Measurements from ENCODE around the gene LYPD3.
A peak's percentile ranks its signal among the peaks of the same experiment; 100 is the strongest.

The LYPD3 gene

DNA sequence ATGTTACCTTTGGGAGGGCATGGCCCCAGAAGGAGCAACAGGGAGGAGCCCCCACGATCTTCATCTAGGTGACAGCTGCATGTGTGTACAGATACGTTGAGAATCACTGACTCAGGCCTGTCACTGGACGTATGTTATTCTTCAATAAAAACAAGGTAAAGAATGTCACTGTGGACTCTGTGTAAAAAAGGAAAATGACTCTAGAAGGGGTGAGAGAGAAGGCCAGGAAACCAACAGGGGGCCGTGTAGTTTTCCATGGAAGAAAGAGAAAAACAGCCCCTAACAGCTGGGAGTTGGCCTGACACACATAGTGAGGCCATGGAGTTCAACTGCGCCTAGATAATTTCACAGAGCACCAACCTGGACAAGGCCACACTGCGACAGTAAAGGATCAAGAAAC lies 1.9 kb upstream of the LYPD3 start:
- Mint-ChIP-seq H3K4me3 (no peak overlapping the region), H3K27ac (ENCODE audit: low read depth) (peak overlapping the region; percentile 20), H3K4me1 (peaks cover 33% of the 10 kb centered on the region), H3K9me3 (no peaks in the 10 kb centered on the region), H3K36me3 (ENCODE audit: insufficient read depth) (peaks cover 6% of the 10 kb centered on the region), H3K27me3 (no peaks in the 10 kb centered on the region)
- no peak for ATAC-seq (replicated peaks; ENCODE audit: extremely low read depth, poor library complexity, severe bottlenecking)
- no peak for DNase-seq (ENCODE audit: low spot score in 2 of 2)

DNA sequence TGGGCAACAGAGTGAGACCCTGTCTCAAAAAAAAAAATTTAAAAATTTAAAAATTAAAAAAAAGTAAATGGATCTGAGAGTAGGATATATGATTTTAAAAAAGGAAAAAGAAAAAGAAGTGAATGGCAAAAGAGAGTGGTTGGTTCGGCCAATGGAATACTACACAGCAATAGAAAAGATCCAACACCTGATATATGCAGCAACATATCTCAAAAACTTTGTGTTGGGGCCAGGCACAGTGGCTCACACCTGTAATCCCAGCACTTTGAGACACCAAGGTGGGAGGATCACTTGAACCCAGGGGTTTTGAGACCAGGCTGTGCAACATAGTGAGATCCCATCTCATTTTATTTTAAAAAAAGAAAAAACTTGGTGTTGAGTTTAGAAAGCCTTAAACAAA lies 1.4 kb upstream of the LYPD3 start:
- Mint-ChIP-seq H3K4me3 (no peak overlapping the region), H3K27ac (ENCODE audit: low read depth) (peak overlapping the region; percentile 20), H3K4me1 (peaks cover 33% of the 10 kb centered on the region)

GRCh38 chr19:43464134-43464775 lies 1.2 kb downstream of the LYPD3 start:
- ATAC-seq (replicated peaks; ENCODE audit: extremely low read depth, poor library complexity, severe bottlenecking) (no peak), DNase-seq (ENCODE audit: low spot score in 2 of 2) (no peak)
- H3K36me3 Mint-ChIP-seq (ENCODE audit: insufficient read depth), result peaks cover 6% of the 10 kb centered on the region
- H3K27ac Mint-ChIP-seq (ENCODE audit: low read depth), result peak overlapping the region; percentile 86
- H3K9me3 Mint-ChIP-seq, result no peaks in the 10 kb centered on the region
- peaks cover 41% of the 10 kb centered on the region for H3K4me1 Mint-ChIP-seq
- H3K4me3 Mint-ChIP-seq, result peak overlapping the region; percentile 89
- H3K27me3 Mint-ChIP-seq, result no peaks in the 10 kb centered on the region

More for the DNA sequence above, 1.4 kb upstream of the LYPD3 start:
- H3K9me3 Mint-ChIP-seq, result no peaks in the 10 kb centered on the region
- H3K36me3 Mint-ChIP-seq (ENCODE audit: insufficient read depth), result peaks cover 8% of the 10 kb centered on the region
- H3K27me3 Mint-ChIP-seq, result no peaks in the 10 kb centered on the region
- ATAC-seq (replicated peaks; ENCODE audit: extremely low read depth, poor library complexity, severe bottlenecking), result no peak
- no peak for DNase-seq (ENCODE audit: low spot score in 2 of 2)

DNA sequence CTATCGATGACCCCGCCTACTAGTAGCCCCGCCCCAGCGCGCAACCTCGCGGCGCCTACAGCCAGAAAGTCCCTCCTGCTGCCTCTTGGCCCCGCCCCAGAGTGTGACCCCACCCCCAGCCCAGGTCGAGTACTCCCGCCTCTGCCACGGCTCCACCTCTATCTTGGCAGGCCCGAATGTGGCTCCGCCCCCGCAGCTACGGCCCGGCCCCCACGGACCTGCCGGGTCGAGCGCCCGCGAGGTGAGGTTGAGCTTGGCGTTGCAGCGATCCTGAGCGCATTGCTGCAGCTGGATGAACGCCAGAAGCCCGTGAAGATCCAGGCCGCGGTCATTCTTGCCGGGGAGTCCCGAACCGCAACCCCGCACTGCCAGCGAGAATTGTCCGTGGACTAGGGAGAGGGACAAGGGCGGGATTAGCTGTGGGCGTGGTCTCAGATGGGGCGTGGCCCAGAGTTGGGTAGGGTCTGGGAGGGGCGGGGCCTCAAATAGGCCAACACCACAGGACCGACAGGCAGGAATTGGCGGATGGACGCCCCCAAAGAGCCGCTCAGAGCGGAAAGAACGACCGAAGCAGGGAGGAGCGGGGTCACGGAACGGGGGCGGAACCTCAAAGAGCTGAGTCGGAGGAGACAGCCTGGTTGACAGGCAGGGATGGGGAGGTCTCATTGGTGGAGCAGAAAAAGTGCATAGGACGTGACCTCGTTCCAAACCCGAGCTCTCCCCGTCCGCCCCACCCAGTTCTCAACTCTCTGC lies 1.9 kb downstream of the LYPD3 start:
- Mint-ChIP-seq H3K4me1 (peaks cover 36% of the 10 kb centered on the region), H3K4me3 (peak overlapping the region; percentile 89)

DNA sequence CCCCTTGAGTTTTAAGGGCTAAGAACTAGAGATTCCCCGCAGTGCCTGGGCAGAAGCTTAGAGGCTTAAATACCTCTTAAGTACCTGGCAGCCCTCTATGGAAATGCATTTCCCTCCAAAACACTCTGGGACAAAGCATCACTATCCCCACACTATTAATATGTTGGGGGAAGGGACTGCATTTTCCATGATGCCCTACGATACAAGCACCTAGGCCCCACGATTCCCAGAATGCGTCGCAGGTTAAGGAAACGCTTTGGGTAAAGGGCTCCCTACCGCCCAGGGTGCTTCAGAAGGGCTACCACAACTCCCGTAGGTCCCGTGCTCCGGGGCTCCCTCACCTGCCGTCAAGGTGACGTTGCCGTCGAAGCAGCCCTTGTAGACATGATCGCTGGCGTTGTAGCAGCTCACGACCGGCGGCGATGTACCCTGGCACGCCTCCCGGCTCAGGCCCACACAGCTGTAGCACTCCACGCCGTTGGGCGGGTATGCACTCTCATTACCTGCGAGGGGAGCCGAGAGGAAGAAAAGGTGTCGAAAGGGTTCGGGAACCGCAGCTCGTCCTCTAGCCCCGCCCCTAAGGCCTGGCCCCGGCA lies 2.5 kb downstream of the LYPD3 start:
- ATAC-seq (replicated peaks; ENCODE audit: extremely low read depth, poor library complexity, severe bottlenecking) (no peak), DNase-seq (ENCODE audit: low spot score in 2 of 2) (no peak)
- Mint-ChIP-seq H3K27me3 (no peaks in the 10 kb centered on the region), H3K36me3 (ENCODE audit: insufficient read depth) (peaks cover 6% of the 10 kb centered on the region), H3K4me3 (peak overlapping the region; percentile 89), H3K9me3 (no peaks in the 10 kb centered on the region), H3K4me1 (peaks cover 29% of the 10 kb centered on the region), H3K27ac (ENCODE audit: low read depth) (peak overlapping the region; percentile 86)

More for the DNA sequence above, 1.9 kb downstream of the LYPD3 start:
- peak; percentile 80 for ATAC-seq (replicated peaks; ENCODE audit: extremely low read depth, poor library complexity, severe bottlenecking)
- Mint-ChIP-seq H3K9me3 (no peaks in the 10 kb centered on the region), H3K27me3 (no peaks in the 10 kb centered on the region), H3K27ac (ENCODE audit: low read depth) (peak overlapping the region; percentile 86), H3K36me3 (ENCODE audit: insufficient read depth) (peaks cover 6% of the 10 kb centered on the region)
- DNase-seq (ENCODE audit: low spot score in 2 of 2), result peak; percentile 97

- Mint-ChIP-seq H3K4me1 (peaks cover 28% of the 10 kb centered on the region), H3K4me3 (no peak overlapping the region), H3K36me3 (ENCODE audit: insufficient read depth) (peaks cover 6% of the 10 kb centered on the region), H3K27me3 (no peaks in the 10 kb centered on the region), H3K9me3 (no peaks in the 10 kb centered on the region), H3K27ac (ENCODE audit: low read depth) (no peak overlapping the region)
- no peak for DNase-seq (ENCODE audit: low spot score in 2 of 2)
- no peak for ATAC-seq (replicated peaks; ENCODE audit: extremely low read depth, poor library complexity, severe bottlenecking)
Observed at GRCh38 chr19:43462383-43462782, 3.0 kb downstream of the LYPD3 start.

GRCh38 chr19:43461303-43461702 lies 4.1 kb downstream of the LYPD3 start:
- no peaks in the 10 kb centered on the region for H3K27me3 Mint-ChIP-seq
- peaks cover 6% of the 10 kb centered on the region for H3K36me3 Mint-ChIP-seq (ENCODE audit: insufficient read depth)
- no peak overlapping the region for H3K4me3 Mint-ChIP-seq
- peak overlapping the region; percentile 53 for H3K27ac Mint-ChIP-seq (ENCODE audit: low read depth)
- peaks cover 24% of the 10 kb centered on the region for H3K4me1 Mint-ChIP-seq
- DNase-seq (ENCODE audit: low spot score in 2 of 2) (no peak), ATAC-seq (replicated peaks; ENCODE audit: extremely low read depth, poor library complexity, severe bottlenecking) (no peak)
- no peaks in the 10 kb centered on the region for H3K9me3 Mint-ChIP-seq

- no peak for ATAC-seq (replicated peaks; ENCODE audit: extremely low read depth, poor library complexity, severe bottlenecking)
- no peak overlapping the region for H3K4me3 Mint-ChIP-seq
- peaks cover 6% of the 10 kb centered on the region for H3K36me3 Mint-ChIP-seq (ENCODE audit: insufficient read depth)
- H3K9me3 Mint-ChIP-seq, result no peaks in the 10 kb centered on the region
- peak overlapping the region; percentile 53 for H3K27ac Mint-ChIP-seq (ENCODE audit: low read depth)
- no peaks in the 10 kb centered on the region for H3K27me3 Mint-ChIP-seq
- DNase-seq (ENCODE audit: low spot score in 2 of 2), result no peak
- peaks cover 24% of the 10 kb centered on the region for H3K4me1 Mint-ChIP-seq
Observed at GRCh38 chr19:43460362-43461016, 4.9 kb downstream of the LYPD3 start.

DNA sequence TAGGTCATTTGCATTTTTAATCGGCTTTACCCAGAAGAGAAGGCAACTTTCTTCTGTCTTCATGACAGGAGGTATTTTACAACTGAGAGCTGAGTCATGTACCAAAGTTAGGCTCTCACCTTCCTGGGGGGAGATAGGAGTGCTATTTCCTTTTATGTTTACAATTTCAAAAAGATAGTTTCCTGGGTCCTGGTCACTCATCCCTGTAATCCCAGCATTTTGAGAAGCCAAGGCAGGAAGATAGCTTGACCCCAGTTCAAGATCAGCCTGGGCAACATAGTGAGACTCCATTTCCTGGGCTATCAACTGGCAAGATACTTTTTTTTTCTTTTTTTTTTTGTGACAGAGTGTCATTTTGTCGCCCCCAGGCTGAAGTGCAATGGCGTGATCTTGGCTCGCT lies 7.6 kb downstream of the LYPD3 start:
- ATAC-seq (replicated peaks; ENCODE audit: extremely low read depth, poor library complexity, severe bottlenecking) (no peak), DNase-seq (ENCODE audit: low spot score in 2 of 2) (no peak)
- Mint-ChIP-seq H3K27ac (ENCODE audit: low read depth) (no peak overlapping the region), H3K36me3 (ENCODE audit: insufficient read depth) (peaks cover 3% of the 10 kb centered on the region), H3K9me3 (no peaks in the 10 kb centered on the region), H3K27me3 (no peaks in the 10 kb centered on the region), H3K4me3 (no peak overlapping the region), H3K4me1 (peaks cover 10% of the 10 kb centered on the region)

DNA sequence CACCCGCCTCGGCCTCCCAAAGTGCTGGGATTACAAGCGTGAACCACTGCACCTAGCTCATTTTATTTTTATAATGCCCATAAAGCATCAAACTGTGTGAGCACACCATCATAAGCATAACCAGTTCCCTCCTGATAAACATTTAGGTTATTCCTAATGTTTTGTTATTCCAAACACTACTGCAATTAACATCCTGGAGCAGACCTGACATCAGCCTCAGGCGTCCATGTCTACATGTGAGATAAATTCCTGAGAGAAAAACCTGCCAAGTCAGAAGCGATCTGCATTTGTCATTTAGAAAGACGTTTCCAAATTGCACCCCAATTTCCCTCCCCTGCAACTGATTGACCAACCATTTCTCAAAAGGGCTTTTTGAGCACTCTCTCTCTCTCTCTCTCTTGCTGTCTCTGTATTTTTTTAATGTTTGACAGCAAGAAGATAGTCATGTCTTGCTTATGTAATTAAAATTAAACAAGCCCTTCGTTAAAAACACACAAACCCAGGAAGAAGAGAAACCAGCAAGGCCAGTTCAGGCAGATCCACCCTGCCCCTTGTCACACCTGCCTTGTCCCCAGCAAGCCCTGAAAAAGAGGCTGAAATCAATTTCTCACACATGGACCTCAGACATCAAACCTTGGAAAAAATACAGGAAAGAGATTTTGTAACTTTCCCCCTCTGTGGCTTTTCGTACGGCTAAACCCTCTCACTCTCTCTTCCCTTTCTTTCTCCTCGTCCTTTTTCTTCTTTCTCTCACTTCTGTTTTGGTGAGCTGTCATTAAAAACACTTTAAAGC lies 9.9 kb downstream of the LYPD3 start:
- Mint-ChIP-seq H3K27ac (ENCODE audit: low read depth) (no peak overlapping the region), H3K4me1 (no peaks in the 10 kb centered on the region), H3K27me3 (no peaks in the 10 kb centered on the region), H3K4me3 (no peak overlapping the region), H3K36me3 (ENCODE audit: insufficient read depth) (peaks cover 1% of the 10 kb centered on the region), H3K9me3 (no peaks in the 10 kb centered on the region)
- DNase-seq (ENCODE audit: low spot score in 2 of 2), result no peak
- no peak for ATAC-seq (replicated peaks; ENCODE audit: extremely low read depth, poor library complexity, severe bottlenecking)

DNA sequence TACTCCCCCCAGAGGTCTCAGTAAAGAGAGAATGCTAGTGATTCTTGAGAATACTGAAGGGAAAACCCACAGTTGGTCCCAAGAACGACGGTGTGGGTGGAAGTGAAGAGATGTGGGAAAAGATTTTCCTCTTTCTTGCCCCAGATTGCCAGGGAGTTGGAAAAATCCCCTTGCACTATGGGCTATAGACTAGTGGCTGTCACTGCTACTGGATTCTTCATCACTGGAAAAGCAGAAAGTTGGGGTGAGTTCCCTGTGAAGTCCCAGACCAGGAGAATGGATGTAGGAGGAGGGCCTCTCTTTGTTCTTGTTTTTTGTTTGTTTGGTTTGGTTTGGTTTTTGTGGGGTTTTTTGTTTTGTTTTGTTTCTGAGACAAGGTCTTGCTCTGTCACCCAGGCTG lies 11.4 kb downstream of the LYPD3 start:
- Mint-ChIP-seq H3K27ac (ENCODE audit: low read depth) (no peak overlapping the region), H3K36me3 (ENCODE audit: insufficient read depth) (no peaks in the 10 kb centered on the region), H3K27me3 (no peaks in the 10 kb centered on the region), H3K4me3 (no peak overlapping the region), H3K9me3 (no peaks in the 10 kb centered on the region), H3K4me1 (no peaks in the 10 kb centered on the region)
- DNase-seq (ENCODE audit: low spot score in 2 of 2) (no peak), ATAC-seq (replicated peaks; ENCODE audit: extremely low read depth, poor library complexity, severe bottlenecking) (no peak)

- DNase-seq (ENCODE audit: low spot score in 2 of 2), result no peak
- H3K27me3 Mint-ChIP-seq, result no peaks in the 10 kb centered on the region
- no peak overlapping the region for H3K27ac Mint-ChIP-seq (ENCODE audit: low read depth)
- no peaks in the 10 kb centered on the region for H3K9me3 Mint-ChIP-seq
- H3K4me1 Mint-ChIP-seq, result no peaks in the 10 kb centered on the region
- H3K4me3 Mint-ChIP-seq, result no peak overlapping the region
- H3K36me3 Mint-ChIP-seq (ENCODE audit: insufficient read depth), result no peaks in the 10 kb centered on the region
- no peak for ATAC-seq (replicated peaks; ENCODE audit: extremely low read depth, poor library complexity, severe bottlenecking)
Observed at GRCh38 chr19:43452582-43452981, 12.8 kb downstream of the LYPD3 start.
